Activated CD8-positive, alpha-beta T cell treated with anti-CD3 and anti-CD28 coated beads for 36 hours (primary cell): ENCODE results near the gene CAVIN4. TPM values are rescaled to one million over a fixed set of nuclear protein-coding genes. Genes with fewer than 3 reads are reported as not detected.

Source experiments
- ATAC-seq: fragments of 200-7000 bp; cut with Tn5 transposase; one replicate; pipeline ENCODE4 v1.10.0; 2021; ENCODE audit warnings: mild to moderate bottlenecking, moderate library complexity
- CTCF ChIA-PET: fragments of 350-600 bp; sonication (Branson Sonifier 250); formaldehyde crosslinking; loops from one replicate; lab custom pipeline; 2021; ENCODE audit warnings: antibody characterized with exemption; lab: Charles Lee
- POLR2A ChIA-PET: fragments of 350-600 bp; sonication (Branson Sonifier 250); formaldehyde crosslinking; loops from one replicate; lab custom pipeline; 2021; ENCODE audit warnings: antibody characterized with exemption; lab: Charles Lee
- DNase-seq: peaks from one replicate; pipeline ENCODE4 v3.0.0-alpha.2; 2020
- H3K27ac Mint-ChIP-seq: one replicate; pipeline ENCODE4 v1.8.0; 2021; ENCODE audit warnings: mild to moderate bottlenecking, mixed read lengths
- H3K27me3 Mint-ChIP-seq: one replicate; pipeline ENCODE4 v1.8.0; 2021; ENCODE audit warnings: mixed read lengths
- H3K36me3 Mint-ChIP-seq: one replicate; pipeline ENCODE4 v1.8.0; 2021; ENCODE audit warnings: low read depth, mixed read lengths
- H3K4me1 Mint-ChIP-seq: one replicate; pipeline ENCODE4 v1.8.0; 2021; ENCODE audit warnings: low read depth, mixed read lengths
- H3K4me3 Mint-ChIP-seq: one replicate; pipeline ENCODE4 v1.8.0; 2021; ENCODE audit warnings: mild to moderate bottlenecking, moderate library complexity, mixed read lengths
- H3K9me3 Mint-ChIP-seq: one replicate; pipeline ENCODE4 v1.8.0; 2021; ENCODE audit warnings: mixed read lengths
- intact Hi-C: fragments of 100-400 bp; cut with micrococcal nuclease; formaldehyde crosslinking; loops from one replicate; pipeline ENCODE4 v1.10.0; 2022
- total RNA-seq, 2 experiments: library from RNA; stranded (reverse); gene quantifications; one replicate each; pipeline ENCODE4 v1.2.3, GENCODE V29; 2021
- TF ChIP-seq, protein P1 (sequence below): fragments of 200-600 bp; IDR thresholded peaks from one replicate; pipeline ENCODE4 v1.8.0; 2022; ENCODE audit warnings: antibody characterized with exemption, mild to moderate bottlenecking

Gene CAVIN4
- total RNA-seq, 2 experiments from 2014 or later, result 0.09 to 0.11 TPM

DNA sequence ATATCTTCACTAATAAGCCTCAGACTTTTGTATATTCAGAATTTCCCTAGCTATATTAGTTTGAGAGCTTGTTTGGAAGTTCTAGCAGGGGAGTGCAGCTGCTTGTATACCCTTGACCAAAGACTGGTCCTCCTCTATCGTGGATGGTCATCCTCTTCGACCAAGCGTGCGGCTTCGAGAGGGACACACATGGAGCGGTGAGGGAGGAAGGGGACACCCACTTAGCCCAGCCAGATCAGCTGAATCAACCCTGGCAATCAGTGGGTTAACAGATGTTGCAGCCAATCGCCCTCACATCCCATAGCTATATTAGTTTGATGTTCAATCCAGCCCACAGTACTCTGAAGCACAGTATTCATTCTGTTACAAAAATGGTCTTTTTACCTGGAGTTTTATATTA, 3.2 kb downstream of the CAVIN4 start:
- ATAC-seq (no peak), DNase-seq (no peak)
- Mint-ChIP-seq H3K4me3 (no peak overlapping the region), H3K36me3 (no peaks in the 10 kb centered on the region), H3K9me3 (no peaks in the 10 kb centered on the region), H3K27me3 (no peaks in the 10 kb centered on the region), H3K27ac (no peak overlapping the region), H3K4me1 (no peaks in the 10 kb centered on the region)
- TF ChIP-seq, protein P1, sequence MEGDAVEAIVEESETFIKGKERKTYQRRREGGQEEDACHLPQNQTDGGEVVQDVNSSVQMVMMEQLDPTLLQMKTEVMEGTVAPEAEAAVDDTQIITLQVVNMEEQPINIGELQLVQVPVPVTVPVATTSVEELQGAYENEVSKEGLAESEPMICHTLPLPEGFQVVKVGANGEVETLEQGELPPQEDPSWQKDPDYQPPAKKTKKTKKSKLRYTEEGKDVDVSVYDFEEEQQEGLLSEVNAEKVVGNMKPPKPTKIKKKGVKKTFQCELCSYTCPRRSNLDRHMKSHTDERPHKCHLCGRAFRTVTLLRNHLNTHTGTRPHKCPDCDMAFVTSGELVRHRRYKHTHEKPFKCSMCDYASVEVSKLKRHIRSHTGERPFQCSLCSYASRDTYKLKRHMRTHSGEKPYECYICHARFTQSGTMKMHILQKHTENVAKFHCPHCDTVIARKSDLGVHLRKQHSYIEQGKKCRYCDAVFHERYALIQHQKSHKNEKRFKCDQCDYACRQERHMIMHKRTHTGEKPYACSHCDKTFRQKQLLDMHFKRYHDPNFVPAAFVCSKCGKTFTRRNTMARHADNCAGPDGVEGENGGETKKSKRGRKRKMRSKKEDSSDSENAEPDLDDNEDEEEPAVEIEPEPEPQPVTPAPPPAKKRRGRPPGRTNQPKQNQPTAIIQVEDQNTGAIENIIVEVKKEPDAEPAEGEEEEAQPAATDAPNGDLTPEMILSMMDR, result no peak
- intact Hi-C loops, result no loop called here
- ChIA-PET POLR2A (no interaction called here), CTCF (interaction anchor here (1.2 to 1.9 kb wide), 3 partner anchors 12 to 20 kb away, joined by 3 to 6 read pairs (median 4); no protein-coding TSS in a partner anchor)

DNA sequence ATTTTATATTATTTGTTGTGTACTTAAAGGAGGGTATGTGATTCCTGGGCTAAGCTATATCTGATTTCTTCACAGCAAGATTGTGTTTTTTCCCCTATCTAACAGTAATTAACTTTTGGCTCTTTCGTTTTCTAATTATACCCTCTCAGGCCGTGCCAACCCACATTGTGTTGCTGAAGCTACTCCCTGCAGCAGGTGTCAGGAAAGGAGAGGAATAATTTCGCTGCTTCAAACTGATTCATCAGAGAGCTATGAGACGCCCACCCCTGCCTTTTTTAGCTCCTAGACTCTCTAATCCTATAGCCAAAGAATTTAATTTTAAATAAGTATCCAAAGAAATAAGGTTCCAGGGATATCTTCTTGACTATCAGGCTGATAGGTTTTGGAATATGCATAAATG, 3.8 kb downstream of the CAVIN4 start:
- H3K27ac Mint-ChIP-seq, result no peak overlapping the region
- no peak overlapping the region for H3K4me3 Mint-ChIP-seq
- TF ChIP-seq, protein P1, result no peak
- POLR2A ChIA-PET, result no interaction called here
- H3K4me1 Mint-ChIP-seq, result no peaks in the 10 kb centered on the region
- ATAC-seq (no peak), DNase-seq (no peak)
- CTCF ChIA-PET, result interaction anchor here (1.2 to 1.9 kb wide), 3 partner anchors 13 to 20 kb away, joined by 3 to 6 read pairs (median 4); no protein-coding TSS in a partner anchor
- no peaks in the 10 kb centered on the region for H3K27me3 Mint-ChIP-seq
- no peaks in the 10 kb centered on the region for H3K36me3 Mint-ChIP-seq
- no peaks in the 10 kb centered on the region for H3K9me3 Mint-ChIP-seq
- intact Hi-C loops, result no loop called here

DNA sequence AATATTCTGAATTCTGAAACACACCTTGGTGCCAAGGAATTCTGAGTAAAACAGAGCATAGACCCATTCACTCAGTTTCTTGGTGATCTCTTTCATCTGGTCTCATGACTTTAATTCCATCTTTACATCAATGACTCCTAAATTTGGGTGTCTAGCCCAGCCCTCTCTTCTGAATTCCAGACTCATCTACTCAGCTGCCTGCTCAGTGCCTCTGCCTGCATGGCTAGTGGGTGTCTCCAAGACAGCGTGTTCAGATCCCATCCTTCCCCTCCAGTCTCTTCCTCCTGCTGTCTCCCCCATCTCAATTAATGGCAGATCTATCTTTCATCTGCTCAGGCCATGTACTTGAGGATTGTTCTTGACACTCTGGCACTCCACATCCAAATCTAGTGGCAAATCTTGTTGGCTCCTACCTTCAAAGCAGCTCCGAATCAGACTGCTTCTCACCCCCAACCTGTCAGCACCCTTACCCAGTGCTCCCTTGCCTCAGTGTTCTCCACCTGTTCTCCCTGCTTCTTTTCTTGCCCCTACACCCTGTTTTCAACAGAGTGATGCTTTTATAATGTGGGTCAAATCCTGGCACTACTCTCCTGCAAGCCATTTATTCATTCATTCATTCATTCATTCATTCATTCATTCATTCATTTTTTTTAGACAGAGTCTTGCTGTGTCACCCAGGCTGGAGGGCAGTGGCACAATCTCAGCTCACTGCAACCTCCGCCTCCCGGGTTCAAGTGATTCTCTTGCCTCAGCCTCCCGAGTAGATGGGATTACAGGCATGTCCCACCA, 5.3 kb downstream of the CAVIN4 start:
- ChIA-PET CTCF (no interaction called here), POLR2A (no interaction called here)
- Mint-ChIP-seq H3K27ac (no peak overlapping the region), H3K27me3 (no peaks in the 10 kb centered on the region), H3K36me3 (no peaks in the 10 kb centered on the region), H3K9me3 (no peaks in the 10 kb centered on the region), H3K4me1 (no peaks in the 10 kb centered on the region), H3K4me3 (no peak overlapping the region)
- TF ChIP-seq, protein P1, result no peak
- intact Hi-C loops, result no loop called here
- no peak for ATAC-seq
- no peak for DNase-seq

DNA sequence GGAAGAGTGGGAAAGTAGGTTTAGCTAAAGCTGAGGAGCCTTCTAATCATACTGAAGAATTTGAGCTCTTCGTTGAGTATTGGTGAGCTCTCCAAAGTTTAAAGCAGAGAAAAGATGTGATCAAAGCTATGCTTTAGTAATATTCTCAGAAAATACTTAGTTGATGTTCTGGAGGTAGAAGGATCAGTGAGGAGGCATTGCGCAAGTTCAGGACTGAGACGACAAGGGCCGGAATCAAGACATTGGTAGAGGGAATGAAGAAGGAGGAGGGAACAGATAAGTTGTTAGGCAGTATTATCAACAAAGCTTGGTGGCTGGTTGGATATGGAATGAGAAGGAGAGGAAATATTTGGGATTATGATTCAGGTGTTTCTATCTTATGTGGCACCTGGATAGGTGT, 7.1 kb downstream of the CAVIN4 start:
- no peak for DNase-seq
- Mint-ChIP-seq H3K27ac (no peak overlapping the region), H3K4me3 (no peak overlapping the region), H3K36me3 (no peaks in the 10 kb centered on the region), H3K9me3 (no peaks in the 10 kb centered on the region), H3K27me3 (no peaks in the 10 kb centered on the region), H3K4me1 (no peaks in the 10 kb centered on the region)
- CTCF ChIA-PET, result interaction anchor here (1.7 to 2.4 kb wide), 2 partner anchors 11 to 16 kb away, joined by 9 read pairs; no protein-coding TSS in a partner anchor
- TF ChIP-seq, protein P1, result no peak
- intact Hi-C loops, result no loop called here
- no peak for ATAC-seq
- POLR2A ChIA-PET, result interaction anchor here (1.1 kb wide), 1 partner anchor 68 kb away, joined by 3 read pairs; no protein-coding TSS in a partner anchor

DNA sequence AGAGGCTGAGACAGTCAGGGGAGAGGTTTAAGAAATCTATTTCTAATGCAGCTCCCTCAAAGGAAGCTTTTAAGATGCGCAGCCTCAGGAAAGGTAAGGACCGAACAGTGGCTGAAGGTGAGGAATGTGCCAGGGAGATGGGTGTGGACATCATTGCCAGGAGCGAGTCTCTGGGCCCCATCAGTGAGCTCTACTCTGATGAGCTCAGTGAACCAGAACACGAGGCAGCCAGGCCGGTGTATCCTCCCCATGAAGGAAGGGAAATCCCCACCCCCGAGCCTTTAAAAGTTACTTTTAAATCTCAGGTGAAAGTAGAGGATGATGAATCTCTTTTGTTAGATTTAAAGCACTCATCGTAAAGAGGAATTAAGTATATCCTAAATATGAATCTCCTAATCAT, 8.2 kb downstream of the CAVIN4 start:
- ChIA-PET POLR2A (interaction anchor here (1.1 kb wide), 1 partner anchor 69 kb away, joined by 3 read pairs; no protein-coding TSS in a partner anchor), CTCF (interaction anchor here (1.1 to 2.4 kb wide), 3 partner anchors 9 to 15 kb away, joined by 3 to 9 read pairs (median 9); no protein-coding TSS in a partner anchor)
- Mint-ChIP-seq H3K27me3 (no peaks in the 10 kb centered on the region), H3K36me3 (no peaks in the 10 kb centered on the region), H3K4me3 (no peak overlapping the region), H3K9me3 (no peaks in the 10 kb centered on the region), H3K4me1 (no peaks in the 10 kb centered on the region), H3K27ac (no peak overlapping the region)
- TF ChIP-seq, protein P1, result no peak
- ATAC-seq, result no peak
- no peak for DNase-seq
- intact Hi-C loops, result no loop called here
